K562 (cell line): ENCODE results near the gene RERE. TPM values are rescaled to one million over a fixed set of nuclear protein-coding genes. Genes with fewer than 3 reads are reported as not detected.
A peak's percentile ranks its signal among the peaks of the same experiment; 100 is the strongest.

Source experiments
- CHCHD3 ChIP-seq: fragments of 250-450 bp; sonication (Bioruptor Pico); IDR thresholded peaks from 2 replicates; pipeline ENCODE4 v2.1.2; 2022; ENCODE audit warnings: mild to moderate bottlenecking
- CSDE1 ChIP-seq, 2 experiments: fragments of 450-650 bp; IDR thresholded peaks; 2 replicates each; pipeline ENCODE4 v1.6.1; 2016; ENCODE audit warnings: mild to moderate bottlenecking in 1 of 2
- MAFK ChIP-seq: IDR thresholded peaks from 2 replicates; pipeline ENCODE4 v1.6.1; 2011; ENCODE audit warnings: low read length, improper control_type of control experiment
- MTA3 ChIP-seq: fragments of 450-650 bp; formaldehyde crosslinking; IDR thresholded peaks from 2 replicates; pipeline ENCODE4 v1.6.1; 2017; ENCODE audit warnings: mild to moderate bottlenecking, borderline replicate concordance
- NFRKB ChIP-seq: fragments of 450-650 bp; IDR thresholded peaks from 2 replicates; pipeline ENCODE4 v1.6.1; 2016; ENCODE audit warnings: low read depth
- NFXL1 ChIP-seq: fragments of 450-650 bp; formaldehyde crosslinking; IDR thresholded peaks from 2 replicates; pipeline ENCODE4 v1.4.0; 2021; ENCODE audit warnings: mild to moderate bottlenecking
- PHF8 ChIP-seq: fragments of 200-600 bp; sonication (generic); IDR thresholded peaks from 2 replicates; pipeline ENCODE4 v1.6.1; 2012; ENCODE audit warnings: mixed run types, mild to moderate bottlenecking, inconsistent platforms, low read length, moderate library complexity, borderline replicate concordance
- POLR2B ChIP-seq: fragments of 450-650 bp; IDR thresholded peaks from 2 replicates; pipeline ENCODE4 v1.6.1; 2018; ENCODE audit warnings: low read depth; ENCODE audit not compliant: partially characterized antibody
- RBFOX2 ChIP-seq: fragments of 200-400 bp; formaldehyde crosslinking; IDR thresholded peaks from 2 replicates; pipeline ENCODE4 v1.6.1; 2017; ENCODE audit warnings: low read depth, mild to moderate bottlenecking, low read length, moderate library complexity
- SRSF1 ChIP-seq: fragments of 200-400 bp; formaldehyde crosslinking; IDR thresholded peaks from 2 replicates; pipeline ENCODE4 v1.6.1; 2017; ENCODE audit warnings: mild to moderate bottlenecking, low read depth, low read length, moderate library complexity
- TRIM28 ChIP-seq: fragments of 450-650 bp; IDR thresholded peaks from 2 replicates; pipeline ENCODE4 v1.6.1; 2017
- ZNF212 ChIP-seq: fragments of 450-650 bp; formaldehyde crosslinking; IDR thresholded peaks from 2 replicates; pipeline ENCODE4 v1.4.0; 2020; ENCODE audit warnings: mild to moderate bottlenecking
- ZSCAN29 ChIP-seq: fragments of 450-650 bp; IDR thresholded peaks from 2 replicates; pipeline ENCODE4 v1.6.1; 2017
- polyA plus RNA-seq, 8 experiments: library from polyadenylated mRNA; depleted of rRNA in 4 of 8; stranded (reverse) in 5 of 8; unstranded in 3 of 8; fragments of >200 nt; fragmentation: Nextera tagmentation in 2 of 8; fragmentation: Illumina TruSeq in 1 of 8; extraction: Ambion mirVana in 2 of 8; extraction: Trizol in 1 of 8; gene quantifications; 2 replicates each; pipeline versions ENCODE4 v1.2.1 to v1.2.3, GENCODE V29; 2011 to 2014; ENCODE audit warnings: inconsistent platforms in 1 of 8, missing spikeins in 1 of 8
- total RNA-seq, 7 experiments: library from RNA; depleted of rRNA in 6 of 7; stranded (reverse); fragments of >200 nt in 6 of 7; fragmentation: Illumina TruSeq in 2 of 7; extraction: Trizol in 2 of 7; gene quantifications; 2 replicates each; pipeline versions ENCODE4 v1.2.1 to v1.2.3, GENCODE V29; 2011 to 2021; ENCODE audit warnings: low replicate concordance in 1 of 7
- TF ChIP-seq, protein P1 (sequence below): fragments of 450-650 bp; IDR thresholded peaks from 2 replicates; pipeline ENCODE4 v1.6.1; 2017; ENCODE audit warnings: antibody characterized with exemption
- TF ChIP-seq, protein P2 (sequence below): fragments of 450-650 bp; IDR thresholded peaks from 2 replicates; pipeline ENCODE4 v1.6.1; 2016; ENCODE audit warnings: low read depth, mild to moderate bottlenecking, moderate library complexity
- TF ChIP-seq, protein P3 (sequence below): fragments of 450-650 bp; IDR thresholded peaks from one replicate; pipeline ENCODE4 v1.6.1; 2018; ENCODE audit warnings: mild to moderate bottlenecking, moderate library complexity; ENCODE audit not compliant: partially characterized antibody
- TF ChIP-seq, protein P4 (sequence below), 2 experiments: fragments of 450-650 bp; conservative IDR thresholded peaks; 2 replicates each; pipeline ENCODE4 v1.6.1; 2017; ENCODE audit warnings: mild to moderate bottlenecking in 2 of 2, moderate library complexity in 2 of 2
- TF ChIP-seq, protein P5 (sequence below): fragments of 250-450 bp; sonication (Bioruptor Pico); IDR thresholded peaks from 2 replicates; pipeline ENCODE4 v1.8.0; 2022; ENCODE audit warnings: moderate library complexity, mild to moderate bottlenecking, inconsistent platforms

Gene RERE
- total and polyA plus RNA-seq, 9 of the 15 experiments (the other 6 are each of a cell fraction or from before 2014, with no cell fraction given): 3.0 to 51.5 (median 13.4) TPM

DNA sequence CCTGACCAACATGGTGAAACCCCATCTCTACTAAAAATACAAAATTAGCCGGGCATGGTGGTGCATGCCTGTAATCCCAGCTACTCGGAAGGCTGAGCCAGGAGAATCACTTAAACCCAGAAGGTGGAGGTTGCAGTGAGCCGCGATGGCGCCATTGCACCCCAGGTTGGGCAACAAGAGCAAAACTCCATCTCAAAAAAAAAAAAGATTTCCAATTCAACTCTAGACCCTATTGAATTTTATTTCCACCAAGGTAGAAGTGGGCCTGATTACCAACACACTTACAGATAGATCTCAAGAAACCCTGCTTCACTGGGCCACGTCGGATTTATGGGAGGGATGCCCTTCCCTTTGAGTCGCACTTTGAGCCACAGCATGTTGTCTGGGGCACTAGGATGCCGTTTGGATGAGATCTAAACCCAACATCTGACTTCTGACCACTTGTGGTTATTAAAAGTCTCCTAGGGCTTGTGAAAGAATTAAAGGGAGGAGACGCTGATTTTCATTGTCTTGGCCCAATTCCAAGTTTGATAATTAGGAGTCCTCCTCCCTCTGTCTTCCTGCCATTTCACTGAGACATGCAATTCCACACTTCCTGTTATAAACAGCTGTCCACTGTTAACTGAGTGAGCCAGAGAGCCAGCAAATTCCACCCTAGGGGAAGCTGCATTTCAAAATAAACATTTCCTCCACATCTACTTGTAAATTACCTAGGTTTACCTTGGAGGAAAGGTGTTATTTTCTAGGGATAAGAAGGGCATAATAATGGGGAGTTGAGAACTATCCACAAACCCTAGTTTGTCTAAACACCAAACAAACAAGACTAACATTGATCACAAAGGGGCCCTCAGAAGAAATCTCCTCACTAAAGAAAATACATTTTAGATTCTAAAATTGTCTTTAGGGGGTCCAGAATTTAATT is 5.2 kb upstream of the RERE start (continued):
- TF ChIP-seq, protein P1, sequence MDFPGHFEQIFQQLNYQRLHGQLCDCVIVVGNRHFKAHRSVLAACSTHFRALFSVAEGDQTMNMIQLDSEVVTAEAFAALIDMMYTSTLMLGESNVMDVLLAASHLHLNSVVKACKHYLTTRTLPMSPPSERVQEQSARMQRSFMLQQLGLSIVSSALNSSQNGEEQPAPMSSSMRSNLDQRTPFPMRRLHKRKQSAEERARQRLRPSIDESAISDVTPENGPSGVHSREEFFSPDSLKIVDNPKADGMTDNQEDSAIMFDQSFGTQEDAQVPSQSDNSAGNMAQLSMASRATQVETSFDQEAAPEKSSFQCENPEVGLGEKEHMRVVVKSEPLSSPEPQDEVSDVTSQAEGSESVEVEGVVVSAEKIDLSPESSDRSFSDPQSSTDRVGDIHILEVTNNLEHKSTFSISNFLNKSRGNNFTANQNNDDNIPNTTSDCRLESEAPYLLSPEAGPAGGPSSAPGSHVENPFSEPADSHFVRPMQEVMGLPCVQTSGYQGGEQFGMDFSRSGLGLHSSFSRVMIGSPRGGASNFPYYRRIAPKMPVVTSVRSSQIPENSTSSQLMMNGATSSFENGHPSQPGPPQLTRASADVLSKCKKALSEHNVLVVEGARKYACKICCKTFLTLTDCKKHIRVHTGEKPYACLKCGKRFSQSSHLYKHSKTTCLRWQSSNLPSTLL: no peak
- TF ChIP-seq POLR2B: no peak
- no peak for TF ChIP-seq RBFOX2
- TF ChIP-seq, protein P2, sequence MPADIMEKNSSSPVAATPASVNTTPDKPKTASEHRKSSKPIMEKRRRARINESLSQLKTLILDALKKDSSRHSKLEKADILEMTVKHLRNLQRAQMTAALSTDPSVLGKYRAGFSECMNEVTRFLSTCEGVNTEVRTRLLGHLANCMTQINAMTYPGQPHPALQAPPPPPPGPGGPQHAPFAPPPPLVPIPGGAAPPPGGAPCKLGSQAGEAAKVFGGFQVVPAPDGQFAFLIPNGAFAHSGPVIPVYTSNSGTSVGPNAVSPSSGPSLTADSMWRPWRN: peak; percentile 76; the same call in 1 of the 2 replicates
- no peak for TF ChIP-seq PHF8
- no peak for TF ChIP-seq CHCHD3 (CRISPR knock-in tag)
- TF ChIP-seq, protein P3, sequence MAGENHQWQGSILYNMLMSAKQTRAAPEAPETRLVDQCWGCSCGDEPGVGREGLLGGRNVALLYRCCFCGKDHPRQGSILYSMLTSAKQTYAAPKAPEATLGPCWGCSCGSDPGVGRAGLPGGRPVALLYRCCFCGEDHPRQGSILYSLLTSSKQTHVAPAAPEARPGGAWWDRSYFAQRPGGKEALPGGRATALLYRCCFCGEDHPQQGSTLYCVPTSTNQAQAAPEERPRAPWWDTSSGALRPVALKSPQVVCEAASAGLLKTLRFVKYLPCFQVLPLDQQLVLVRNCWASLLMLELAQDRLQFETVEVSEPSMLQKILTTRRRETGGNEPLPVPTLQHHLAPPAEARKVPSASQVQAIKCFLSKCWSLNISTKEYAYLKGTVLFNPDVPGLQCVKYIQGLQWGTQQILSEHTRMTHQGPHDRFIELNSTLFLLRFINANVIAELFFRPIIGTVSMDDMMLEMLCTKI: no peak
- TF ChIP-seq, protein P4, sequence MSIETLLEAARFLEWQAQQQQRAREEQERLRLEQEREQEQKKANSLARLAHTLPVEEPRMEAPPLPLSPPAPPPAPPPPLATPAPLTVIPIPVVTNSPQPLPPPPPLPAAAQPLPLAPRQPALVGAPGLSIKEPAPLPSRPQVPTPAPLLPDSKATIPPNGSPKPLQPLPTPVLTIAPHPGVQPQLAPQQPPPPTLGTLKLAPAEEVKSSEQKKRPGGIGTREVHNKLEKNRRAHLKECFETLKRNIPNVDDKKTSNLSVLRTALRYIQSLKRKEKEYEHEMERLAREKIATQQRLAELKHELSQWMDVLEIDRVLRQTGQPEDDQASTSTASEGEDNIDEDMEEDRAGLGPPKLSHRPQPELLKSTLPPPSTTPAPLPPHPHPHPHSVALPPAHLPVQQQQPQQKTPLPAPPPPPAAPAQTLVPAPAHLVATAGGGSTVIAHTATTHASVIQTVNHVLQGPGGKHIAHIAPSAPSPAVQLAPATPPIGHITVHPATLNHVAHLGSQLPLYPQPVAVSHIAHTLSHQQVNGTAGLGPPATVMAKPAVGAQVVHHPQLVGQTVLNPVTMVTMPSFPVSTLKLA (conservative IDR thresholded peaks at IDR 0.05): 0 out of 4 replicates have a peak, but pooled peaks of 1 of the 2 experiments have one; percentile 22
- peak; percentile 45; the same call in 1 of the 2 replicates for TF ChIP-seq MTA3
- TF ChIP-seq, protein P5, sequence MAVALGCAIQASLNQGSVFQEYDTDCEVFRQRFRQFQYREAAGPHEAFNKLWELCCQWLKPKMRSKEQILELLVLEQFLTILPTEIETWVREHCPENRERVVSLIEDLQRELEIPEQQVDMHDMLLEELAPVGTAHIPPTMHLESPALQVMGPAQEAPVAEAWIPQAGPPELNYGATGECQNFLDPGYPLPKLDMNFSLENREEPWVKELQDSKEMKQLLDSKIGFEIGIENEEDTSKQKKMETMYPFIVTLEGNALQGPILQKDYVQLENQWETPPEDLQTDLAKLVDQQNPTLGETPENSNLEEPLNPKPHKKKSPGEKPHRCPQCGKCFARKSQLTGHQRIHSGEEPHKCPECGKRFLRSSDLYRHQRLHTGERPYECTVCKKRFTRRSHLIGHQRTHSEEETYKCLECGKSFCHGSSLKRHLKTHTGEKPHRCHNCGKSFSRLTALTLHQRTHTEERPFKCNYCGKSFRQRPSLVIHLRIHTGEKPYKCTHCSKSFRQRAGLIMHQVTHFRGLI (CRISPR knock-in tag): no peak
- TF ChIP-seq NFRKB: no peak
- no peak for TF ChIP-seq NFXL1 (CRISPR knock-in tag)
- TF ChIP-seq TRIM28: no peak
- no peak for TF ChIP-seq SRSF1
- no peak for TF ChIP-seq CSDE1 (IDR thresholded peaks at IDR 0.05)
- TF ChIP-seq ZSCAN29: no peak
- no peak for TF ChIP-seq ZNF212 (CRISPR knock-in tag)
- TF ChIP-seq MAFK: 0 out of 2 replicates have a peak, but pooled peaks have one; percentile 10
